NOMO-1 treated with dmso at 0.1 percent for 144 hours (cell line): Measurements from ENCODE around the gene LPAR1.

Experiments
- DNase-seq: peaks from one replicate; lab custom pipeline; 2025; ENCODE audit not compliant: unreplicated experiment; lab: John Stamatoyannopoulos, UW

The LPAR1 gene

DNA sequence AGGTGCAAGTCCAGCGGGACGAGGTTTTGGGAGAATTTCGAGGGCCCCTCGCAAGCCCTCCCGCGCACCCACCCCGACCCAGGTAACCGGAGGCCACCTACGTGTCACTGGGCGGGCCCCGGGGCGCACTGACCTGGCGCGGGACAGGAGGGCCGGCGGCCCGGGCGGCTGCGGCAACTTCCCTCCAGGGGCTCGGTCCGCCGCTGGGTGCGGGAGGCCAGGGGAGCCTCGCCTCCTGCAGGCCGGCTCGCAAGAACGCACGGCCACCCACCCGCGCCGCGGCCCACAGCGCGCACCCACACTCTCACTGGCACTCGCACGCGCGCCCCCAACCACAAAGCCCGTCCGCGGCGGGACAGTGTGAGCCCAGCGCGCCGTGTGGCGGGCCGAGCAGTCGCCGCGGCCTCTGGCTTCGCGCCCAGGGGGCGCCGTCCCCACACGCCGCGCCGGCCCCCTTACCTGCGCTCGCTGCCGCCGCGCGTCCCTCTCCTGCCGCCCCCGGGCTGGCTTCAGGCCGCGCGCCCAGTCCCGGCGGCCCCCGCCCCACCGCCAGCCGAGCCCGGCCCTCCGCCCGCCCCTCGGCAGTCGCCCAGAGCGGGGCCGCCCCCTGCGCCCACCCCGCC is 451 bp downstream of the LPAR1 start:
- no peak for DNase-seq

- DNase-seq, result no peak
These were observed 938 bp downstream of the LPAR1 start for GRCh38 chr9:111037356-111037707.

GRCh38 chr9:111036946-111037345 is 1.3 kb downstream of the LPAR1 start:
- no peak for DNase-seq

DNA sequence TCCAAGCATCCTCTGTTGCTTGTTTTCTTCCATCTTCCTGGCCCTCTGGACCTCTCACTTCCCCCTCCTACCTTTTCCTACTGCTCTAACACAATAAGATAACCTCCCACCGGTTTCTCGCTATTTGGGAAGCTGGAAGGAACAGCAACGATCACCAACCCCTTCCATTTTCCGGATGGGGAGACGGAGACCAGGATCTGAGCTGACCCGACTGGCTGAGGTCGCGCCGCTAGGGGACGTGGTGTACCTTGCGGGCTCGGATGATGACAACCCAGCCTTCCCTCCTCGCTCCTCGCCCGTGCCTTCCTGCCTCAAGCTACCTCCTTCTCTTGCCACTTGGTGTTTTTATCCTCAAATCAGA is 1.9 kb downstream of the LPAR1 start:
- DNase-seq, result peak; percentile 6

DNA sequence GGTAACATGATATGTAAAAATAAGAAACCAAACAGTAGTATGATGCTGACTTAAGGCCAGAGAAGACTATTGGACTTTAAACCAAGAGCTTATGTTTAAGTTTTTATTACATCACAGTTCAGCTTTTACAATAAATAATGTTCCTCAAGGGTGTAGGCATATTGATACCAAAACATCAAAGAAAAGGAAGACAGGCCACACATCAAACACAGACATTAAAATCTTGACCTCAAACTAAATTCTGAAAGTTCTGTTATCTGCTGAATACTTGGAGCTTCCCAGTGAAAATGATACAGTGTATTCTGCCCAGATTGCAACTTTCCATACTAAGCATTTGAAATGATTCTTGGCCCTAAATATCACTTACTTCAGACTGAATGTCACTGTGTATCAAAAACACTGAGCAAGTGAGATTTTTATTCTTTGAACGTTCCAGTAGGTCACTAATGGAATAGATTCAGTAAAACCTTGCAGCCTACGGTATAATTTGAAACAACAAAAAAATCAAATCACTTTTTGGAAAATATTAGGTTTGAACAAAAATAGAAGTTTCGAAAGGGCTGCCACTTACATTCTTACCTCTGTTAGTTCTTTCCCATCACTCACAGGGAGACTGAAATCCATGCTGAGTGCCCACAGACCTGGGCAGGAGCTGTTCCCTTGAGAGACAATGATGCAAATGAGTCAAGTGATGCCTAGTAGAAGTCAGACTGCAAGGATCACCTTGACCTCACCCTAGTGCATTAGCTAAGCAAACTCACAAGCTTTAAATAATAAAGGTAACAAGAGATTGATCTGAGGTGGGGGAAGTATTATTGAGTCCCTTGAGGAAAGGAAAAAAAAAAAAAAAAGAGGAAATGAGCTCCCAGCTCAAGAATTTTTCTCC is 2.5 kb downstream of the LPAR1 start:
- no peak for DNase-seq

DNA sequence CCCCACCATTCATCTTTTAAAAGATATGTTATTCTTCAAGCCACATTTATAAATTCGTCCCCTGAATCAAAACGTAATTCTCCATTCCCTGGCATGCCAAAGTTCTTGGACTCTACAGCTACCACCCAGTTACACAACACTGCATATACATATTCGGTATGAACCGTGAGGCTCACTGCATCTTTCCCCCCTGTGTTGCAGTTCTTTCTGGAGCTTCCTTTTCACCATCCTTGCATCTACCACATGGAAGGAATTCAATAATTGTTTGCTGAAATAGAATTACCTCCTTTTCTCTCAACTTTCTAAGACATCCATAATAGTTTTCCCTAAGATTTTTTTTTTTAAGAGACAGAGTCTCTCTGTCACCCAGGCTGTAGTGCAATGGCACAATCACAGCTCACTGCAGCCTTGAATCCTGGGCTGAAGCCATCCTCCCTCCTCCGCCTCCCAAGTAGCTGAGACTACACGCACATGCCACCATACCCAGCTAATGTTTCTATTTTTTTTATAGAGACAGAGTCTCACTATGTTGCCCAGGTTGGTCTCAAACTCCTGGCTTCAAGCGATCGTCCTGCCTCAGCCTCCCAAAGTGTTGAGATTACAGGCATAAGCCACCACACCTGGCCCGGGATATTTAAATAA is 3.3 kb downstream of the LPAR1 start:
- DNase-seq, result no peak

GRCh38 chr9:111034170-111034897 is 3.9 kb downstream of the LPAR1 start:
- DNase-seq, result no peak

DNA sequence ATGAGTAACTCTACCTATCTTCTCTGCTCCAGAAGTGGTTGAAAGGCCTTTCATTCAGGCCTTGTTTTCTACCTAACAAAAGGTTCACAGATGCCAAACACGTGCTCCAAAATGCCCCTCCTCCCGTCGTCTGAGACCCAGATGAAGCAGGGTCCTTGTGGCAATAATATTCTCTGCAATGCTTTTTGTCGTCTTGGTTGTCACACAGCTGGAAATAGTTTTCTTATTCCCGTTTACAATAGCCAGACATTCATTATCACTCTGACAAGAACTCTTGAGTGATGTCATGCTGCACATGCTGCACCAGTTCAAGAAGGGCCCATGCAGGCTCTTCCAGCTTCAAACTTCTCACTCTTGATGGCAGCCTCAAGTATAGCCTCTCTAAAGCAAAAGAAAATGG is 7.8 kb downstream of the LPAR1 start:
- DNase-seq, result no peak

- DNase-seq, result peak; percentile 72
These were observed 9.0 kb downstream of the LPAR1 start for GRCh38 chr9:111029260-111029659.

- no peak for DNase-seq
These were observed 10.5 kb downstream of the LPAR1 start for GRCh38 chr9:111027798-111028197.

DNA sequence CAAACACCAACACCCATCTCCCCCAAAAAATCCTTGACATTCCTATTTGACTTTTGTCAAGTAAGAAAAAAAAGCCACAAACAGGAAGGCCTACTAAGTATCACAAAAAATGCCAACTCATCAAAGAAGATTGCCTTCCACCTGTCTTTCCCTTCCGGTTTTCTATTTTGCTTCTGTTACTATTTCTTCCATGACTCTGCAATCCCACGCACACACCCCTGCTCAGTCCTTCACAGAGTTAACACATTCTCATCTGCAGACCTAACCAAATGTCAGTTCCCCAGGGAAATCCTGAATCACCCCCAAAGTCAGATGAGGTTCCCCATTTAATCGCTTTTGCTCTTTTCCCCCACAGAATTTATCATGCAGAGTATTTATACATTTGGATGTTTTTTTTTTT is 15.1 kb downstream of the LPAR1 start:
- DNase-seq, result no peak

DNA sequence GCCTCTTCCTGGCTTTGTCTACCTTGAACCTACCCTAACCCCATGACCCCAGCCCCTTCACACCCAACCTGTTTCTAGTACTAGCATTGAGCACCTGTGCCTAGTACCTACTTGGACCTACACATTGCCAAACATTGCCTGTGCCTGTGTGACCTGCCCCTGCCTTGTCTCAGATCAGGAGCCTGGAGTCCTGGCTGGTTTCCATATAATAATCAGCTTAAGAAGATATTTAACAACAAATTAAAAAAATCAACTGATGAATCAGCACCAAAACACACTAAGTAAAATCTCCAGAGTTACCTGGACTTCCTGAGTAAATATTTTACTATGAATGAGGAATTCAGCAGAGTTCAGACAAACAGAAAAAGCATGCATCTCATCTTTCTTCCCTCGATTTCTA is 17.7 kb downstream of the LPAR1 start:
- DNase-seq, result no peak

GRCh38 chr9:111016426-111017045 is 21.7 kb downstream of the LPAR1 start:
- DNase-seq, result peak; percentile 20

DNA sequence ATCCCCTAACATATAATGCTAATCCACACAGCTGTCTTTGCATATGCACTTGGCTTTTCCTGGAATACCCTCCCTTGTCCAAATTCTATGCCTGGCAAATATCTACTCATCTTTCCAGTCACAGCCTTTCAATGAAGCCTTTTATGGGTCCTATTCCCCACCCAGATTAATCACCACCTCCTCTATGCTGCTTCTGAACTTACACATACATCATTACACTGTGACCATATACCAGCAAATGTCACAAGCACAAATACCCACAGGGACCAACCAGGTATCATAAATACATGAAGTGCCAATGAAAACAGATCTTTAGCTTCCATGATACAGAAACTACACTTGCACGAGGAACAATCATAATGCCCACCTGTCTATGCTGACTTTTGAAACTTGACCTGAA is 22.3 kb downstream of the LPAR1 start:
- DNase-seq, result no peak

GRCh38 chr9:111013707-111014106 is 24.6 kb downstream of the LPAR1 start:
- no peak for DNase-seq

- DNase-seq, result no peak
These were observed 25.0 kb downstream of the LPAR1 start for GRCh38 chr9:111013250-111013649.

DNA sequence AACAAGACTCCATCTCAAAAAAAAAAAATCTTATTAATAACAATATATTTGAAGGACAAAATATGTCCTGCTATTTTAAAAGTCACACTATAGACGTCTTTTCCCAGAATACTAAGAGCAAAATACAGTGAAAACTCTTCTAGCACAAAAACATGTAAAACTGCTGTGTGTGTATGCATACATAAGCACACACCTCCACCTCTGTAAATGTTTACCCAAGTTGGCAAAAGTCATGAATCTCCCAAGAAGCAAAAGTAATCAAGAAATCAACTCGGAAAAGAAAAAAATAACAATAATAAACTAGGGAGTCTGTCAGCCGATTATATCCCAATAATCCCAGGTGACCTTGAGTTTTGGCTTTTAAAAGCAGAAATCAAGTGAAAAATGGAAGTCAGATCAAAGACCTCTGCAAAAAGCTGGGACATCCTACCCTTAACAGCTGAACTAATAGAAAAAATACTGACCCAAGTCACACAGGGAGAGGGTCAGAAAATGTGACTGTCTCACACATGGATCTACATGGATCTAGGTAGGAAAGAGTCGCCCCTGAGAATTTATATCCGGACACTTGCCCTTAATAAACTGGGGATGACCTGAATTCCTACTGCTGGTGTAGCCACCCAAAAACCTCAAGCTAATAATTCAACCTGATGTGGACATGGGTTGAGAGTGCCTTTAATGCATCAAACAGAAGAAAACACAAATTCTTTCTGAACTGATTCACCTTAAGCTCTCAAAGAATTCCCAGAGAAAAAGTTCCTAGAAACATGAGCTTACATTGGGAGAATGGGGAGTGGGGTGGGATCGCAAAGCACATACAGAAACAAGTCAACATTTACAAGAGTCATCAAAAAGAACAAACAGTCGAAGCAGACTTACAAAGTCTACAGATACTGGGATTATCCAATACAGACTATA is 29.9 kb downstream of the LPAR1 start:
- no peak for DNase-seq

DNA sequence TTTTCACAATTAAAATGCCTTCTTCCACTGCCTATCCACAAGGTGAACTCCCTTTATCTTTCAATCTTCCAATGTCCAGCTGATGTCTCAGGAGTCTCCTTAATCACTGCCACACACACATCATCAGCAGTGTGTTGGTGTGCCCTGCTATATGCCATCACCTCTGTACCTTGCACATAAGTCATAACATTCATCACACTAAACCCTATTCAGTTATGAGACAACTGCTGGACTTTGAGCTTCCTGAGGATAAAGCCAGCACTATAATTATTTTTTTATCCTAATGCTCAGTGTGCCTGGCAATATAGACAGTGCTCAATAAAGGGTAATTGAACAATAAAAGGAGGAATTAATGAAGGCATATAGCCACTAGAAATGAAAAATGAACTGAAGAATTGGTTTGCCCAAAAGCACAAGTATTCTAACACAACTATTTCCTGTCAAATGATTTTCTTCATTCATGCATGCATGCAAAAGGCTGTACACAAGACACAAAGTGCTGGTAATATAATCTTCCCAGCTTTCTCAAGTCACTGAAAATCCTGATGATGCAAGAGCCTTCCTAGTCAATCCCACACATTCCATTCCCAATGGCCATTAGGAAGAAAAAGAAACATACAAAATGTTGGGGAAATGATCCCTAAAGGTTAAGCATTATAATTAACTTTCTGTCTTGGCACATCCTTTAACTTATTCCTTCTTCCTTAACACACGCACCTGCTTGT is 32.4 kb downstream of the LPAR1 start:
- no peak for DNase-seq

GRCh38 chr9:111004936-111005335 is 33.3 kb downstream of the LPAR1 start:
- no peak for DNase-seq
